Tibial artery (tissue), 4 donors: ENCODE measurements around the gene SCN5A.
A peak's percentile ranks its signal among the peaks of the same experiment; 100 is the strongest.

Experiments used
- DNase-seq, 2 donors: peaks; one replicate each; pipeline ENCODE4 v3.0.0-alpha.2; 2019
- H3K27ac ChIP-seq, 2 donors: fragments of 200-600 bp; sonication (generic) in 1 of 2; 1 replicate in 1 of 2; 2 replicates in 1 of 2; pipeline ENCODE4 v1.5.1; 2018 to 2019; ENCODE audit warnings: mild to moderate bottlenecking in 1 of 2
- H3K27me3 ChIP-seq, 2 donors: fragments of 200-600 bp; sonication (generic) in 1 of 2; one replicate each; pipeline versions ENCODE4 v1.5.1 to v1.6.0; 2016 to 2019
- H3K36me3 ChIP-seq, 3 donors: fragments of 200-600 bp; sonication (generic) in 2 of 3; one replicate each; pipeline ENCODE4 v1.5.1; 2016 to 2019; ENCODE audit warnings: mild to moderate bottlenecking in 2 of 3
- H3K4me1 ChIP-seq, 4 donors: fragments of 200-600 bp; sonication (generic) in 2 of 4; 1 replicate in 3 of 4; 2 replicates in 1 of 4; pipeline ENCODE4 v1.5.1; 2016 to 2019
- H3K4me3 ChIP-seq, 2 donors: fragments of 200-600 bp; sonication (generic) in 1 of 2; 1 replicate in 1 of 2; 2 replicates in 1 of 2; pipeline ENCODE4 v1.5.1; 2018 to 2019; ENCODE audit warnings: mild to moderate bottlenecking in 2 of 2
- H3K9me3 ChIP-seq, 3 donors: fragments of 200-600 bp; sonication (generic) in 1 of 3; one replicate each; pipeline ENCODE4 v1.5.1; 2016 to 2019
- CTCF ChIP-seq, 2 experiments: fragments of 200-600 bp in 1 of 2; fragments of 450-650 bp in 1 of 2; IDR thresholded peaks; one replicate each; pipeline ENCODE4 v1.5.1; 2017 to 2019; ENCODE audit warnings: antibody characterized with exemption in 2 of 2, mild to moderate bottlenecking in 1 of 2, moderate library complexity in 1 of 2
- intact Hi-C: fragments of 100-400 bp; cut with DNase I; formaldehyde crosslinking; loops from one replicate; pipeline ENCODE4 v1.15.0; 2023; ENCODE audit warnings: low total_unique reads

SCN5A gene

GRCh38 chr3:38651153-38651789 lies 1.8 kb upstream of the SCN5A start:
- H3K9me3 ChIP-seq, result no peaks in the 10 kb centered on the region
- TF ChIP-seq CTCF (IDR thresholded peaks at IDR 0.05), result peak; percentile 87 to 93
- peaks cover 0 to 49% of the 10 kb centered on the region in 2 donors for H3K27me3 ChIP-seq
- peaks cover 0 to 26% (median 18%) of the 10 kb centered on the region in 4 donors for H3K4me1 ChIP-seq
- intact Hi-C loops, result loop anchor here (2.0 kb wide), 1 partner anchor 130 kb away; no protein-coding TSS in a partner anchor
- peak; percentile 45 to 70 for DNase-seq
- no peaks in the 10 kb centered on the region for H3K36me3 ChIP-seq
- H3K27ac ChIP-seq, result no peak overlapping the region
- H3K4me3 ChIP-seq, result no peak overlapping the region

- Histone ChIP-seq H3K9me3 (no peaks in the 10 kb centered on the region), H3K27me3 (peaks cover 0 to 41% of the 10 kb centered on the region in 2 donors), H3K4me1 (peaks cover 0 to 26% (median 18%) of the 10 kb centered on the region in 4 donors), H3K27ac (no peak overlapping the region), H3K36me3 (no peaks in the 10 kb centered on the region), H3K4me3 (peak overlapping the region; percentile 46 to 59)
- intact Hi-C loops, result loop anchor here (2.0 kb wide), 1 partner anchor 130 kb away; no protein-coding TSS in a partner anchor
- no peak for TF ChIP-seq CTCF (IDR thresholded peaks at IDR 0.05)
- DNase-seq, result peak in 1 of 2 donors; percentile 40
These were observed 913 bp upstream of the SCN5A start for GRCh38 chr3:38650248-38650951.

GRCh38 chr3:38648659-38649499 lies 608 bp downstream of the SCN5A start:
- Histone ChIP-seq H3K27me3 (peaks cover 0 to 45% of the 10 kb centered on the region in 2 donors), H3K4me3 (peak overlapping the region; percentile 46 to 59), H3K4me1 (peaks cover 0 to 26% (median 18%) of the 10 kb centered on the region in 4 donors), H3K27ac (peak overlapping the region in 1 of 2 donors; percentile 24), H3K36me3 (no peaks in the 10 kb centered on the region), H3K9me3 (no peaks in the 10 kb centered on the region)
- peak in 1 of 2 donors; percentile 55 for DNase-seq
- no peak for TF ChIP-seq CTCF (IDR thresholded peaks at IDR 0.05)
- intact Hi-C loops, result no loop called here

GRCh38 chr3:38648024-38648658 lies 1.3 kb downstream of the SCN5A start:
- no peak overlapping the region for H3K27ac ChIP-seq
- peaks cover 0 to 26% (median 18%) of the 10 kb centered on the region in 4 donors for H3K4me1 ChIP-seq
- H3K9me3 ChIP-seq, result no peaks in the 10 kb centered on the region
- H3K4me3 ChIP-seq, result no peak overlapping the region
- H3K36me3 ChIP-seq, result no peaks in the 10 kb centered on the region
- DNase-seq, result peak in 1 of 2 donors; percentile 38
- peaks cover 0 to 41% of the 10 kb centered on the region in 2 donors for H3K27me3 ChIP-seq
- TF ChIP-seq CTCF (IDR thresholded peaks at IDR 0.05), result no peak
- intact Hi-C loops, result no loop called here
